HepG2 (cell line): ENCODE results near the gene HOXA10. TPM values are rescaled to one million over a fixed set of nuclear protein-coding genes. Genes with fewer than 3 reads are reported as not detected.

Source experiments
- KMT2A ChIP-seq: sonication (generic); formaldehyde crosslinking; IDR thresholded peaks from 2 replicates; pipeline ENCODE4 v1.4.0; 2020; ENCODE audit warnings: missing genetic modification reagents
- MAFG ChIP-seq: sonication (generic); formaldehyde crosslinking; IDR thresholded peaks from 2 replicates; pipeline ENCODE4 v1.5.1; 2020; ENCODE audit warnings: mild to moderate bottlenecking, missing genetic modification reagents
- RARA ChIP-seq: IDR thresholded peaks from 2 replicates; pipeline ENCODE4 v1.6.1; 2016; ENCODE audit warnings: missing genetic modification reagents, missing compliant biosample characterization
- RFXAP ChIP-seq: sonication (generic); formaldehyde crosslinking; IDR thresholded peaks from 2 replicates; pipeline ENCODE4 v1.4.0; 2020; ENCODE audit warnings: missing genetic modification reagents, borderline replicate concordance
- SIX1 ChIP-seq: sonication (generic); formaldehyde crosslinking; IDR thresholded peaks from 2 replicates; pipeline ENCODE4 v1.4.0; 2020; ENCODE audit warnings: missing genetic modification reagents, borderline replicate concordance
- XRCC5 ChIP-seq: fragments of 200-400 bp; formaldehyde crosslinking; optimal IDR thresholded peaks from 2 replicates; pipeline ENCODE3; 2017; ENCODE audit warnings: mild to moderate bottlenecking, low read length
- ZFP36 ChIP-seq: fragments of 150-350 bp; IDR thresholded peaks from 2 replicates; pipeline ENCODE4 v1.6.1; 2018; ENCODE audit warnings: borderline replicate concordance, low read length, low read depth; ENCODE audit not compliant: partially characterized antibody
- ZFY ChIP-seq: sonication (generic); formaldehyde crosslinking; IDR thresholded peaks from 2 replicates; pipeline ENCODE4 v1.4.0; 2020; ENCODE audit warnings: missing genetic modification reagents
- ZNF121 ChIP-seq: sonication (generic); formaldehyde crosslinking; IDR thresholded peaks from 2 replicates; pipeline ENCODE4 v1.5.0; 2020; ENCODE audit warnings: mild to moderate bottlenecking, missing genetic modification reagents
- ZNF501 ChIP-seq: sonication (generic); formaldehyde crosslinking; IDR thresholded peaks from 2 replicates; pipeline ENCODE4 v1.5.1; 2020; ENCODE audit warnings: mild to moderate bottlenecking, moderate library complexity, missing genetic modification reagents
- ZNF547 ChIP-seq: sonication (generic); formaldehyde crosslinking; IDR thresholded peaks from 2 replicates; pipeline ENCODE4 v1.5.1; 2020; ENCODE audit warnings: mild to moderate bottlenecking, missing genetic modification reagents
- polyA plus RNA-seq, 8 experiments: library from polyadenylated mRNA; depleted of rRNA in 3 of 8; stranded (reverse) in 7 of 8; unstranded in 1 of 8; fragments of >200 nt; fragmentation: Illumina TruSeq in 4 of 8; extraction: Trizol in 4 of 8; gene quantifications; 2 replicates each; pipeline versions ENCODE4 v1.2.1 to v1.2.3, GENCODE V29; 2011 to 2016; ENCODE audit warnings: low read depth in 4 of 8, missing spikeins in 1 of 8, mixed read lengths in 1 of 8; ENCODE audit not compliant: insufficient read depth in 1 of 8
- total RNA-seq, 5 experiments: library from RNA; depleted of rRNA; stranded (reverse); fragments of >200 nt; fragmentation: Illumina TruSeq; extraction: Trizol; gene quantifications; 2 replicates each; pipeline ENCODE4 v1.2.3, GENCODE V29; 2016; ENCODE audit warnings: low read depth in 1 of 5
- TF ChIP-seq, protein P1 (sequence below), 2 experiments: sonication (generic) in 1 of 2; formaldehyde crosslinking in 1 of 2; IDR thresholded peaks; 2 replicates each; pipeline versions ENCODE4 v1.4.0 to v1.6.1; 2018 to 2020; ENCODE audit warnings: missing genetic modification reagents in 2 of 2, borderline replicate concordance in 1 of 2, low read depth in 1 of 2, mild to moderate bottlenecking in 1 of 2, missing biosample characterization in 1 of 2
- TF ChIP-seq, protein P2 (sequence below): IDR thresholded peaks from 2 replicates; pipeline ENCODE4 v1.6.1; 2016; ENCODE audit warnings: mild to moderate bottlenecking
- TF ChIP-seq, protein P3 (sequence below): sonication (generic); formaldehyde crosslinking; IDR thresholded peaks from 2 replicates; pipeline ENCODE4 v1.8.0; 2022; ENCODE audit warnings: mild to moderate bottlenecking, missing genetic modification reagents, moderate library complexity
- TF ChIP-seq, protein P4 (sequence below): sonication (generic); formaldehyde crosslinking; IDR thresholded peaks from 2 replicates; pipeline ENCODE4 v1.5.1; 2020; ENCODE audit warnings: missing genetic modification reagents, mild to moderate bottlenecking, borderline replicate concordance

HOXA10 gene
- total and polyA plus RNA-seq, 2 of the 13 experiments (the other 11 are each of a cell fraction or from before 2014, with no cell fraction given) = not detected

DNA sequence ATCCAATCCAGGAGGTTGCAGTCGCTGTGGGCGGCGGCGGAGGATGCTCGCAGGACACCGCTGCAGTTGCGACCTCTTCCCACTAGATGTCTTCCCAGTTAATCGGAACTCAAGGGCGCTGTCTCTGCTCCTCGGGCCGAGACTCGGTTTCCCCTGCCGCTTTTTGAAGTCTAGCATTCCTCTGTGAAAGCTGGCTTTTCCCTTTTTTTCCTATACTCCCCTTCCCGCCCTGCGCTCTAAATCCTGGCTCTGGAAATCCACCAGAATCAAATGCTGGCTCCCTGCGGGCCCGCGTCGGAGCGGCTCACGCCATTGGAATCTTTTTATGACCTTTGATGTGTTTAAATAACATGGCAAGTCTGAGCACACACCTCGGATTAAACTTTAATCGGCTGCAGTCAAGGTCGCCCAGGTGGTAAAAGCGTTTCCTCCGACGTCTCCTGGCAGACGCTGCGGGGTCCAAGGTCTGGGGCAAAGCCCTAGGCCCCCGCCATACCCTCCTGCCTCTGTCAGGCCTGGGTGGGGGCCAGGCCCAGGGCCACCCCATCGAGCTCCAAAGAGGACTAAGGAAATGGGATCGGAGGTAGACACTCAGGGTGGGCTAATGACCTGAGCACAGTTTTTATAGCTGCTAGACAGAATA lies 36.4 kb upstream of the HOXA10 start (continued):
- TF ChIP-seq, protein P1, sequence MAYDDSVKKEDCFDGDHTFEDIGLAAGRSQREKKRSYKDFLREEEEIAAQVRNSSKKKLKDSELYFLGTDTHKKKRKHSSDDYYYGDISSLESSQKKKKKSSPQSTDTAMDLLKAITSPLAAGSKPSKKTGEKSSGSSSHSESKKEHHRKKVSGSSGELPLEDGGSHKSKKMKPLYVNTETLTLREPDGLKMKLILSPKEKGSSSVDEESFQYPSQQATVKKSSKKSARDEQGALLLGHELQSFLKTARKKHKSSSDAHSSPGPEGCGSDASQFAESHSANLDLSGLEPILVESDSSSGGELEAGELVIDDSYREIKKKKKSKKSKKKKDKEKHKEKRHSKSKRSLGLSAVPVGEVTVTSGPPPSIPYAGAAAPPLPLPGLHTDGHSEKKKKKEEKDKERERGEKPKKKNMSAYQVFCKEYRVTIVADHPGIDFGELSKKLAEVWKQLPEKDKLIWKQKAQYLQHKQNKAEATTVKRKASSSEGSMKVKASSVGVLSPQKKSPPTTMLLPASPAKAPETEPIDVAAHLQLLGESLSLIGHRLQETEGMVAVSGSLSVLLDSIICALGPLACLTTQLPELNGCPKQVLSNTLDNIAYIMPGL (CRISPR knock-in tag; IDR thresholded peaks at IDR 0.05; ENCODE audit: borderline replicate concordance in 1 of 2, low read depth in 1 of 2) = 0 out of 4 replicates have a peak, but pooled peaks of 1 of the 2 experiments have one; percentile 35
- peak; percentile 19 for TF ChIP-seq XRCC5
- peak; percentile 21; the same call in 1 of the 2 replicates for TF ChIP-seq ZNF501
- no peak for TF ChIP-seq KMT2A (CRISPR knock-in tag)
- TF ChIP-seq ZFP36 = no peak
- 0 out of 2 replicates have a peak, but pooled peaks have one; percentile 40 for TF ChIP-seq ZNF547
- TF ChIP-seq ZNF121 (CRISPR knock-in tag) = no peak
- TF ChIP-seq, protein P2, sequence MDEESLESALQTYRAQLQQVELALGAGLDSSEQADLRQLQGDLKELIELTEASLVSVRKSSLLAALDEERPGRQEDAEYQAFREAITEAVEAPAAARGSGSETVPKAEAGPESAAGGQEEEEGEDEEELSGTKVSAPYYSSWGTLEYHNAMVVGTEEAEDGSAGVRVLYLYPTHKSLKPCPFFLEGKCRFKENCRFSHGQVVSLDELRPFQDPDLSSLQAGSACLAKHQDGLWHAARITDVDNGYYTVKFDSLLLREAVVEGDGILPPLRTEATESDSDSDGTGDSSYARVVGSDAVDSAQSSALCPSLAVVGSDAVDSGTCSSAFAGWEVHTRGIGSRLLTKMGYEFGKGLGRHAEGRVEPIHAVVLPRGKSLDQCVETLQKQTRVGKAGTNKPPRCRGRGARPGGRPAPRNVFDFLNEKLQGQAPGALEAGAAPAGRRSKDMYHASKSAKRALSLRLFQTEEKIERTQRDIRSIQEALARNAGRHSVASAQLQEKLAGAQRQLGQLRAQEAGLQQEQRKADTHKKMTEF (CRISPR knock-in tag) = 0 out of 2 replicates have a peak, but pooled peaks have one; percentile 24
- no peak for TF ChIP-seq RFXAP (CRISPR knock-in tag)
- TF ChIP-seq, protein P3, sequence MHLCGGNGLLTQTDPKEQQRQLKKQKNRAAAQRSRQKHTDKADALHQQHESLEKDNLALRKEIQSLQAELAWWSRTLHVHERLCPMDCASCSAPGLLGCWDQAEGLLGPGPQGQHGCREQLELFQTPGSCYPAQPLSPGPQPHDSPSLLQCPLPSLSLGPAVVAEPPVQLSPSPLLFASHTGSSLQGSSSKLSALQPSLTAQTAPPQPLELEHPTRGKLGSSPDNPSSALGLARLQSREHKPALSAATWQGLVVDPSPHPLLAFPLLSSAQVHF (CRISPR knock-in tag) = no peak
- TF ChIP-seq MAFG (CRISPR knock-in tag) = no peak
- TF ChIP-seq RARA (CRISPR knock-in tag) = peak; percentile 21; the same call in 1 of the 2 replicates
- TF ChIP-seq SIX1 = no peak
- TF ChIP-seq, protein P4, sequence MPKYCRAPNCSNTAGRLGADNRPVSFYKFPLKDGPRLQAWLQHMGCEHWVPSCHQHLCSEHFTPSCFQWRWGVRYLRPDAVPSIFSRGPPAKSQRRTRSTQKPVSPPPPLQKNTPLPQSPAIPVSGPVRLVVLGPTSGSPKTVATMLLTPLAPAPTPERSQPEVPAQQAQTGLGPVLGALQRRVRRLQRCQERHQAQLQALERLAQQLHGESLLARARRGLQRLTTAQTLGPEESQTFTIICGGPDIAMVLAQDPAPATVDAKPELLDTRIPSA (CRISPR knock-in tag) = no peak
- no peak for TF ChIP-seq ZFY (CRISPR knock-in tag)
